SKM-1 treated with dmso at 0.1 percent for 144 hours (cell line): ENCODE data around the gene TUBGCP3.
"Not testable (repeated sequence)": the region's sequence is repeated elsewhere in the genome, so short reads cannot be mapped to it uniquely, and the experiment has no call there.

Experiments used
- DNase-seq: peaks from one replicate; lab custom pipeline; 2025; ENCODE audit not compliant: unreplicated experiment; lab: John Stamatoyannopoulos, UW

TUBGCP3 gene

GRCh38 chr13:112579310-112579843 is 8.6 kb downstream of the TUBGCP3 start:
- no peak for DNase-seq

DNA sequence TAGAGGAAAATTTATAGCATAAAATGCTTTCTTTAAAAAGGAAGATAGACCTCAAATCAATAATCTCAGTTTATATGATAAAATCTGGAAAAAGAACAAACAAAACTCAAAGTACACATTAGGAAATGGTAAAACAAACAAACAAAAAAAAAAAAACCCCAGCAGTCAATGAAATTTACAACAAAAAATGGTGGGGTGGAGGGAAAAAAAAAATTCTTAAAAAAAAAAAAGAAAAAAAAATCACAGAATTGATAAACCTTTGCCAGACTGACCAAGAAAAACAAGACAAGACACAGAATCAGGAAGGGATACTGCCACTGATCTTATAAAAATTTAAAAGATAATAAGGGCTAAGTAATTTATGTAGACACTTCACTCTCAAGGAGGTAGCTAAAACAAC is 11.2 kb downstream of the TUBGCP3 start:
- no peak for DNase-seq

- no peak for DNase-seq
Measured at GRCh38 chr13:112576191-112576590, 11.8 kb downstream of the TUBGCP3 start.

DNA sequence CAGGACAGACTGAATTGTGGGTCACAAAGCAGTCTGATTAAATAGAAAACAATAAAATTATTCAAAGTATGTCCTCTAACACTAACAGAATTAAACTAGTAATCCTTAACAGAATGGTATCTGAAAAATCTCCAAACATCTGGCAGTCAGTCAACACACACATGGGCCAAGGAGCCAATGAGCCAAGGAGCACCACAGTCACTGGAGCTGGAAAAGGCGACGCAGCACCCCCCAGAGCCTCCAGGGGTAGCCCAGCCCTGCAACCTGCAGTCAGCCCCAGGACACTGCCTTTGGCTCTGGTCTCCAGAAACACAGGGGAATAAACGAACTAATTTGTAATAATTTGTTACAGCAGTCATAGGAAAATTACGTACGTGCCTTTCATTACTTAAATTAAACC is 12.3 kb downstream of the TUBGCP3 start:
- DNase-seq = no peak

DNA sequence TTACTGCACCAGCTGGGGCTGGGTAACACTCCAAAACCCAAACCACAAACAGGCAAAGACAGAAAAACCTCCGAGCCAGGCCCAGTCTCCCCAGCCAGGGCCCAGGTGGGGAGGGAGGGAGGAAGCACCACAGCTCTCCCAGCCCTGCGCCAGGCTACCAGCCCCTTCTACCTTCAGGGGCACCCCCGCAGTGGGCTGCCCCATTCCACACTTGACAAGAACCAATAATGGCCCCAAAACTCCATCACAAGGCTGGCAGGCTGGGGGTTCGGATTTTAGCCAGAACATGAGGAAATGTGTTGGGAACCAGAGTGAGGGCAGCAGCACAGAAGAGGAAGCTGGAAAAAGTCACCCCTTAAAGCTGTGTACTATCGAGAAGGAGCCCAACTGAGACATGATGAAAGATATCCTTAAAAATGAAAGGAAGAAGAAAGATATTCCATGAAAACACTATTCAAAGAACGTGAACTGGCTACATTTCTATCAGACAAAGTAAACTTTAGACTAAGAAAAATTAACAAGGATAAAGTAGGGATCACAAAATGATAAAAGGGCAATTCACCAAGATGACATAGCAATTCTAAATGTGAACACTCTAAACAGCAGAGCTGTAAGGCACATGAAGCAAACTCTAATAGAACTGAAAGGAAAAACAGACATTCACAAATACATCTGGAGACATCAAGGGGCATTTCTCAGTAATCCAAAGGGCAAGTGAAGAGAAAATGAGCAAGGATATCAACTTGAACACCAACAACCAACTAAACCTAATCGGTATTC is 12.9 kb downstream of the TUBGCP3 start:
- no peak for DNase-seq

DNA sequence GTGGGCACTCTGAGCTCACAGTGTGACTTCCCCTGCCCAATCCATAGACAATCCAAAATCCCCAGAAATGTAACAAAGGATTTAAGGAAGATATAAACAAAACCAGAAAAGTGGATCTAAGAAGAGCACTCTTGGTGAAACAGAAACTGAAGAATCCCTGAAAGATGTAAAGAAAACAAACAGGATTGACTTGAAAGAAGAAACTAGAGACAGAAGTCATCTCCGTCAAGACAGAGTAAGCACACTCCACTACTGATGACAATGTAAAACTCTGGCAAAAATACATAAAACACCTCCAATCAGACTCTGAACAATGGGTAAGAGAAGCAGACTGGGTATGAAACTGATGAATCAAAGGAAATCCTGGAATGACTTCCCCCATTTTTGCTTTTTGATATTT is 13.5 kb downstream of the TUBGCP3 start:
- no peak for DNase-seq

DNA sequence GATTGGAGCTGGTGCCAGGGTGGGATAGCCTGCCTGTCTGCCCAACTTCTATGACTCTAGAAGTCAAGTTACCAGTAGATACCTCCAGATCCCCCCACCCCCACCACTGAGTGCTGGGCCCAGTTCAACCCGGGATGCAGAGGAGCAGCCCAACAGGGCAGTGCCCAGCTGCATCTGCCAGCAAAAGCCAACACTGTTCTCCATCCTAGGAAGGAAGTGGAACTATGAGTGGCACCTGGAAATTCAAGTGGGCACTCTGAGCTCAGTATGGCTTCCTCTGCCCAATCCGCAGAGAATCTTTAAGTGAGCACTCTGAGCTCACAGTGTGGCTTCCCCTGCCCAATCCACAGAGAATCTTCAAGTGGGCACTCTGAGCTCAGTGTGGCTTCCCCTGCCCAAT is 14.2 kb downstream of the TUBGCP3 start:
- no peak for DNase-seq

GRCh38 chr13:112572366-112572765 is 15.6 kb downstream of the TUBGCP3 start:
- no peak for DNase-seq

- DNase-seq = no peak
Measured at GRCh38 chr13:112569821-112570220, 18.1 kb downstream of the TUBGCP3 start.

- no peak for DNase-seq
Measured at GRCh38 chr13:112567161-112567862, 20.6 kb downstream of the TUBGCP3 start.

DNA sequence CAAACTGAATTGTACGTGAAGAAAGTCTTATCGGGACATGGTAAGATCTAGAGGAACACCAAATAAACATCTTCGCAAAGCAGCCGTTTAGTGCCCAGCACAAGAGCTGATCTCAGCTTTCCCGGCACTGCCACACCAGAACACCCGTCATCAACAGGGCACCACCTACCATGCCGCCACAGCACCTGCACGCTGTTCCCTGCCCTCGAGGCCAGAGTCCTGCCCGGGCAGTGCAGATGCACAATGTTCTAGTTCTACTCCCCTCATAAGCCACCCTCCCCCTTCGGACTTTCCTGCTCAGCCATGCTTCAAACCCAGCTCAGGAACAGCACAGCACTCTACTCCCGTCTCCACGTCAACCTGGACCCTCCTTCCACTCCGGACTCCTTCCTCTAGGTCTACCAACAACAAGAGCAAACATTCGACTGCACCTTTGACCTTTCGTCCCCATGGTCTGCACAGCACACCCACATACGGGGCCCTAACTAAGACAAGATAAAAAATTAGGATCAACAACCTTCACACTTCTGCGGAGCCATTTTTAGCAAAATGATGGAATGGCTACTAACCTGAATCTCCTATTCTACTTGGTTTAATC is 25.1 kb downstream of the TUBGCP3 start:
- no peak for DNase-seq

GRCh38 chr13:112562254-112562653 is 25.7 kb downstream of the TUBGCP3 start:
- DNase-seq = no peak

- no peak for DNase-seq
Measured at GRCh38 chr13:112561478-112561877, 26.5 kb downstream of the TUBGCP3 start.

- DNase-seq = no peak
Measured at GRCh38 chr13:112558696-112559418, 29.1 kb downstream of the TUBGCP3 start.

GRCh38 chr13:112556600-112556999 is 31.4 kb downstream of the TUBGCP3 start:
- no peak for DNase-seq

GRCh38 chr13:112554214-112554850 is 33.6 kb downstream of the TUBGCP3 start:
- no peak for DNase-seq

DNA sequence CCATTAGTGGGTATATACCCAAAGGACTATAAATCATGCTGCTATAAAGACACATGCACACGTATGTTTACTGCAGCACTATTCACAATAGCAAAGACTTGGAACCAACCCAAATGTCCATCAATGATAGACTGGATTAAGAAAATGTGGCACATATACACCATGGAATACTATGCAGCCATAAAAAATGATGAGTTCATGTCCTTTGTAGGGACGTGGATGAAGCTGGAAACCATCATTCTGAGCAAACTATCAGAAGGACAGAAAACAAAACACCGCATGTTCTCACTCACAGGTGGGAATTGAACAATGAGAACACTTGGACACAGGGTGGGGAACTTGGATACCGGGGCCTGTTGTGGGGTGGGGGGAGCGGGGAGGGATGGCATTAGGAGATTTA is 39.0 kb downstream of the TUBGCP3 start:
- DNase-seq = not testable (repeated sequence)

- no peak for DNase-seq
Measured at GRCh38 chr13:112545856-112546255, 42.1 kb downstream of the TUBGCP3 start.

DNA sequence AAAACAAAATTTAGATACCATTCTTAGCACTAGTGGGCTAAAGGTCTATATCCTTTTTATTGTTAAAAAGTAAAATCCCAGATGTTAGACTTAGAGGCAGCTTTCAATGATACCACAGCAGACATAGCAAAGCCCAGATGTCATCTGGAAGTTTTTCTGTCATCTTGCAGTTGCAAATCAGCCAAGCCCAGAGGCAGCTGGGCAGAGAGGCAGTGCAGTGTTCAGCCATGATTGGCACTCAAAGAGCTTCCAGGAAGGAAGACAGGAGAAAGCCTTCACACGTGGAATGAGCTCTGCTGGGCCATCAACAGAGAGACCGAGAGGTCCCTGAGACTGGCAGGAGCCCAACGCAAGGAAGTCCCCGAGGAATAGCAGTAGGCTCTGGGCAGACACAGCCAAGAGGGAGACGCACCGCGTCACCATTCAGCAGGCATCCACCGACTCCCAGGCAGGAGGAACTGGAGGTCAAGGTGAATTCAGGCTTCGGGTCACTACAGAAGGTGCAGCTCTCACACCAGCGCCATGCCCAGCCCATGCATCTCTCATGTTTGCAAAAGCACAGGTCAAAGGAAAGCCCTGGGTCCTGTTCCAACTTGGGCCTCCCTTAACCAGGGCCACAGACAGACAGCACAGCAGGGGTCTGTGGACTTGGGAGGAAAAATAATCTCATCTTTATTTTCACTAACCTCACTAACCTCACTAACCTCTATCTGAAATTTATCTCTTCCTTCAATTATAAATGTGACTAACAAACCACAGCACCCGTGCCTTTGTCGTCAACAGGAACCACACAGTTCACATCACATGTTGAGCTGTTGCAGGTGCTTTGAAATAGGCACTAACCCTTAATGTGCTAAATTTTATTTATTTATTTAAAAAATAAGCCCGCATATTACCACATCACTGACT is 54.9 kb downstream of the TUBGCP3 start:
- DNase-seq = no peak
